Small intestine (tissue), 7 donors: ENCODE results near the gene MSN. TPM values are rescaled to one million over a fixed set of nuclear protein-coding genes. Genes with fewer than 3 reads are reported as not detected.

Source experiments
- DNase-seq, 2 donors: peaks; one replicate each; pipeline versions ENCODE4 v3.0.0 to v3.0.0-alpha.2; 2013
- FAIRE-seq: peaks from 2 replicates; lab custom pipeline; 2012; peaks lifted over from hg19 to GRCh38; lab: Jason Lieb, UNC
- H3K27ac ChIP-seq, 3 donors: one replicate each; pipeline ENCODE4 v1.5.1; 2013; ENCODE audit warnings: low read length in 2 of 3, mild to moderate bottlenecking in 2 of 3, control low read depth in 1 of 3, inconsistent platforms in 1 of 3, low read depth in 1 of 3, moderate library complexity in 1 of 3
- H3K27me3 ChIP-seq, 3 donors: one replicate each; pipeline ENCODE4 v1.6.1; 2013; ENCODE audit warnings: low read length in 3 of 3, inconsistent platforms in 1 of 3; ENCODE audit not compliant: control insufficient read depth in 3 of 3, insufficient read depth in 3 of 3
- H3K36me3 ChIP-seq, 3 donors: one replicate each; pipeline ENCODE4 v1.6.1; 2013; ENCODE audit warnings: low read length in 3 of 3, inconsistent platforms in 1 of 3, low read depth in 1 of 3, mild to moderate bottlenecking in 1 of 3, moderate library complexity in 1 of 3; ENCODE audit not compliant: control insufficient read depth in 3 of 3, insufficient read depth in 2 of 3
- H3K4me1 ChIP-seq, 3 donors: one replicate each; pipeline ENCODE4 v1.6.1; 2013; ENCODE audit warnings: low read length in 2 of 3, inconsistent platforms in 1 of 3, low read depth in 1 of 3, mild to moderate bottlenecking in 1 of 3, moderate library complexity in 1 of 3; ENCODE audit not compliant: control insufficient read depth in 3 of 3, insufficient read depth in 2 of 3
- H3K4me3 ChIP-seq, 3 donors: one replicate each; pipeline ENCODE4 v1.5.1; 2013; ENCODE audit warnings: low read length in 3 of 3, control low read depth in 1 of 3, inconsistent platforms in 1 of 3, low read depth in 1 of 3, mild to moderate bottlenecking in 1 of 3, moderate library complexity in 1 of 3
- H3K9me3 ChIP-seq, 2 donors: one replicate each; pipeline ENCODE4 v1.6.1; 2013; ENCODE audit warnings: low read depth in 1 of 2, low read length in 1 of 2; ENCODE audit not compliant: control insufficient read depth in 2 of 2, insufficient read depth in 1 of 2
- WGBS, 3 donors: extraction: QIAGEN DNeasy Blood & Tissue Kit; methylation state at CpG; one replicate each; pipeline ENCODE4 v1.1.7; 2013; 5-methylcytosine and 5-hydroxymethylcytosine counted together
- polyA plus RNA-seq, 4 donors: library from polyadenylated mRNA; stranded (reverse) in 3 of 4; unstranded in 1 of 4; fragments of 200-250 nt in 3 of 4; fragments of 120-200 nt in 1 of 4; gene quantifications; one replicate each; pipeline versions ENCODE4 v1.2.1 to v1.2.3, GENCODE V29; 2013
- donor health status: healthy with polysubstance abuse.
- donor health status: control.
- donor health status: control.
- donor health status: Bipolar disorder and iron deficiency.
- donor health status: healthy.

The MSN gene
- polyA plus RNA-seq, 4 donors, result 13.6 to 63.4 (median 43.4) TPM

DNA sequence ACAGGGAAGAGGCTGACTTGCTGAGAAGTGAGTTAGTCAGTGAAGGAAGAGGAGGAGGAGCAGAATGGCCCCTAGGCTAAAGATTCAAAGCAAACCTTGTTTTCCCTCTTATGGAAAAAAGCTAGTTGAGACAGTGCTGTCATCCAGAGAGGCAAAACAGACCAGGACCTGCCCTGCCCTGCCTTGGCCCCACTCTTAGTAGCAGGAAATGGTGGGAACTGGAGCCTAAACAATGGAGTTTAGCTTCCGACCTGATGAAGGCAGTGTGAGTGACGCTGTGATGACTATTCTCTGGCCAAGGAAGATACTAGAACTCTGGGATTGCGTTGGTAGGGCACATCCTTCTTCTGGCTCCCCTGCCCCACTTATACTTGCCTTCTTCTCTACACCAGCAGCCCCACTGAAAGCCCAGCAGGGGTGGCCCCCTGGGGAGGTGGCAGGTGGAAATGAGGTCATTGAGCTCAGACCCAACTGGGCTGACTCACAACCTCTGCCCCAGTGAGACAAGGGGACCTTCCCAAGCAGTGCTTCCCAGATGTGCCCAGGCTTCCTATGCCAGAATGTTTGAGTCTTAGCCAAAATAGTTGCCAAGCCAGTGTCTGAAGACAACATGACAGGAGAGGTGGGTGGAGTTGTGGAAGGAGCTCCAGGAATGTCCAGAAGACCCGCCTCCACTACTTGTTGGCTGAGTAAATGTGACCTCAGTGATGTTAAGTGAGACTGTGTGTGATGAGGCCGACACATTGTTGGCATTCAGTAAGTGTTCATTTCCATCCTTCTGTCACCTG, 38.8 kb downstream of the MSN start:
- H3K36me3 ChIP-seq, result no peaks in the 10 kb centered on the region
- H3K27ac ChIP-seq, result peak overlapping the region in 1 of 3 donors; percentile 75
- H3K9me3 ChIP-seq, result no peaks in the 10 kb centered on the region
- WGBS, 3 donors, result 29 to 61% (median 56%) methylated on average over 5 of the region's 5 CpGs
- no peaks in the 10 kb centered on the region for H3K27me3 ChIP-seq
- no peak for FAIRE-seq
- H3K4me1 ChIP-seq, result peaks cover 0 to 3% (median 0%) of the 10 kb centered on the region in 3 donors
- DNase-seq, result no peak
- H3K4me3 ChIP-seq, result no peak overlapping the region

GRCh38 chrX:65707151-65707550, 39.7 kb downstream of the MSN start:
- DNase-seq, result no peak
- 22 to 51% (median 51%) methylated on average over 2 of the region's 2 CpGs for WGBS, 3 donors
- Histone ChIP-seq H3K27ac (peak overlapping the region in 1 of 3 donors; percentile 75), H3K27me3 (no peaks in the 10 kb centered on the region), H3K4me3 (no peak overlapping the region), H3K36me3 (no peaks in the 10 kb centered on the region), H3K9me3 (no peaks in the 10 kb centered on the region), H3K4me1 (peaks cover 0 to 3% (median 0%) of the 10 kb centered on the region in 3 donors)
- no peak for FAIRE-seq

DNA sequence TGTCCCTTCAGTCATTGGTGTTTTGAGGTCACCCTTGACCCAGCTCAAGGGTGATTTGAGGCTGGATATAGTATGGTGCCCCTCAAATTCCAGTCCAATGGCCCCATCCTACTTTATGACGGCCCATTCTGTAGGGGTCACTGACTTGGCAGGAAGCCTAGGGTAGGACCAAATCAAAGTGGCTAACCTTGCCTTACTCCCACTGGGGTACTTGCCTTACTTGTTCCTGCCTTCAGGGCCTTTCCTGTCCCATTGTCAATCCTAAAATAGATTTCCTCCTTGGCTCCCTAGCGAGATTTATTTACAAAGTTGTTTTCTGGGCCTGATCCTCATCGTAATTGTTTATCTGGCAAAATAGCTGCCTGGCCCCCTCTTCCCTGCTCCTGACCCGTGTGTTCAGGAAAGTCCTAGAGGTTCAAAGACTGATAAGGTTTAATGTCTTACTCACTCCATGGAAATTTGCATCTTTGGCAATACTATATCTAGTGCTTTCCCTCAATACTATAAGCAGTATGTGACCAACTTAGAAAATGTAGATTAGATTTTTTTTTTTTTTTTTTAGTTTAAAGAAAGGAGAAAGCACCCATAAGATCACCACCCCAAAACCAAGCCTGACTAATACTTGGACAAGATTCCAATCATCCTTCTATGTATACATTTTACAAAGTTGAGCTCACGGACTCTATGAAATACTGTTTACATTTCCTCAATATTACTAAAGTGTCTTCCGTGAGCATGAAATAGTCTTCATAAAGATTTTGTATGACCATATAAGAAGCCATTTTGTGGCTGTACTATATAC, 44.8 kb downstream of the MSN start:
- H3K4me1 ChIP-seq, result peaks cover 0 to 2% (median 0%) of the 10 kb centered on the region in 3 donors
- peaks cover 0 to under 1% (median 0%) of the 10 kb centered on the region in 3 donors for H3K36me3 ChIP-seq
- H3K9me3 ChIP-seq, result no peaks in the 10 kb centered on the region
- no peaks in the 10 kb centered on the region for H3K27me3 ChIP-seq
- 57 to 75% (median 72%) methylated on average over 6 of the region's 6 CpGs for WGBS, 3 donors
- no peak for FAIRE-seq
- no peak for DNase-seq
- no peak overlapping the region for H3K4me3 ChIP-seq
- H3K27ac ChIP-seq, result no peak overlapping the region

DNA sequence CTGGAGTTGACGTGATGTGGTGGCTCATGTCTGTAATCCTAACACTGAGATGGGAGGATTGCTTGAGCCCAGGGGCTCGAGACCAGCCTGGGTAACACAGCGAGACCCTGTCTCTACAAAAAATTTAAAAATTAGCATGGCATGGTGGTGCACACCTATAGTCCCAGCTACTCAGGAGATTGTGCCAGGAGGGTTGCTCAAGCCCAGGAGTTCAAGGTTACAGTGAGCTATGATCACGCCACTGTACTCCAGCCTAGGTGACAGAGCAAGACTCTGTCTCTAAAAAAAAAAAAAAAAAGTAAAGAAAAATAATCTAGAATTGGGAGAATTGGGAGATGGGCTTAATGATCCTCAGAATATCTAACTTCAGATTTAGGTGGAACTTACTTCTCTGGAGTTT, 51.1 kb downstream of the MSN start:
- WGBS, 3 donors, result 60 to 94% (median 77%) methylated on average over 4 of the region's 4 CpGs
- H3K36me3 ChIP-seq, result peaks cover 0 to 4% (median 0%) of the 10 kb centered on the region in 3 donors
- H3K27ac ChIP-seq, result no peak overlapping the region
- peaks cover 0 to 2% (median 0%) of the 10 kb centered on the region in 3 donors for H3K4me1 ChIP-seq
- DNase-seq (no peak), FAIRE-seq (no peak)
- no peaks in the 10 kb centered on the region for H3K27me3 ChIP-seq
- no peak overlapping the region for H3K4me3 ChIP-seq
- no peaks in the 10 kb centered on the region for H3K9me3 ChIP-seq

DNA sequence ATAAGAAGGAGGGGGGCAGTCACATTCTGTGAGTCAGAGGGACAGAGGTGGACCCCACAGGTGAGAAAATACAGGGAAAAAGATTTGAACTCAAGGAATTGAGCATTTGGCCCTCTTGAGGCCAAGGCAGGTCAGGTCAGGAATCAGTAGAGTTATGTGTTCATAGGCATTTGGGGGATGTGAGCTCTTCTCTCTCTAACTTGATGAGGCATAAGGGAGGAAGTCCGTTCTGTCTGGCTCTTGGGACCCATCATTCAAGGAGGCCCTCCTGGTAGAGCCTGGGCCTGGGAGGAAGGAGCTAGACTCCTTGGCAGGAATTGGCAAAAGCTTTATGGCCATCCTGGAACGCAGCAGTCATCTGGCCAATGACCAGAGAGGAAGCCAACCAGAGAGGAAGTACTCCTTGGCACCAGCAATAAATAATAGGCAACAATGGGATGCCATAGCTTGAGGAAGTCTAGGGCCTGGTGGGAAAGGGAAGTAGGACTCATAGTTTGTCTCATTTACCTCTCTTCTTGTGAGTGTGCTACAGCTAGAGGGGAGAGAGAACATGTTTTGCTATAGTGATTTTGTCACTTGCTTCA, 53.0 kb downstream of the MSN start:
- H3K4me3 ChIP-seq, result no peak overlapping the region
- no peaks in the 10 kb centered on the region for H3K27me3 ChIP-seq
- no peak for FAIRE-seq
- H3K9me3 ChIP-seq, result peaks cover 0 to 2% of the 10 kb centered on the region in 2 donors
- H3K27ac ChIP-seq, result no peak overlapping the region
- peaks cover 0 to 2% (median 0%) of the 10 kb centered on the region in 3 donors for H3K4me1 ChIP-seq
- 61 to 77% (median 64%) methylated on average over 2 of the region's 2 CpGs for WGBS, 3 donors
- DNase-seq, result no peak
- H3K36me3 ChIP-seq, result peaks cover 0 to 4% (median 0%) of the 10 kb centered on the region in 3 donors

- Histone ChIP-seq H3K27ac (peak overlapping the region in 2 of 3 donors; percentile 14 to 54), H3K9me3 (peaks cover 0 to 2% of the 10 kb centered on the region in 2 donors), H3K36me3 (no peaks in the 10 kb centered on the region), H3K4me3 (no peak overlapping the region), H3K4me1 (no peaks in the 10 kb centered on the region), H3K27me3 (no peaks in the 10 kb centered on the region)
- FAIRE-seq (no peak), DNase-seq (peak in 1 of 2 donors; percentile 14)
- WGBS, 3 donors, result 49 to 63% (median 52%) methylated on average over 2 of the region's 2 CpGs
Measured at GRCh38 chrX:65723706-65724105, 56.3 kb downstream of the MSN start.

DNA sequence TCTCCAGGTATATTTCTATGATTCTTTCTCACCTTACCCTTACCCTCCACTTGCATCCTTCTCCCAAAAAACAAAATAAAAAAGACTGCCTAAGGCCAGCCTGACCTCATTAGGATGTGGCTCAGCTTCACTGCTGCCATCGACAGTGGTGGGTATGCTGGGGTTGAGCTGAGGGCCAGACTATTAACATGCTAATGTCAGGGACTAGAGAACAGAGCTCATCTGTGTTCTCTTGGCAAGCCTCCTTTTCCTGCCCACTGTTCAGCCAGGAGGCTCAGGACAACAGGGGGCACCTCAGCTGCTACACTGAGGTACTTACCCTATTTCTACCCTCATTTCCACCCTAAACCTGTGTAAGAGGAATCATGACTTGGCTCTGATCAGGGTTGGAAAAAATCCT, 59.3 kb downstream of the MSN start:
- Histone ChIP-seq H3K27me3 (no peaks in the 10 kb centered on the region), H3K9me3 (peaks cover 0 to 2% of the 10 kb centered on the region in 2 donors), H3K4me3 (no peak overlapping the region), H3K36me3 (peaks cover 0 to 4% (median 0%) of the 10 kb centered on the region in 3 donors), H3K4me1 (no peaks in the 10 kb centered on the region), H3K27ac (peak overlapping the region in 1 of 3 donors; percentile 38)
- 44 to 55% (median 49%) methylated on average over 1 of the region's 1 CpG for WGBS, 3 donors
- FAIRE-seq (no peak), DNase-seq (no peak)

DNA sequence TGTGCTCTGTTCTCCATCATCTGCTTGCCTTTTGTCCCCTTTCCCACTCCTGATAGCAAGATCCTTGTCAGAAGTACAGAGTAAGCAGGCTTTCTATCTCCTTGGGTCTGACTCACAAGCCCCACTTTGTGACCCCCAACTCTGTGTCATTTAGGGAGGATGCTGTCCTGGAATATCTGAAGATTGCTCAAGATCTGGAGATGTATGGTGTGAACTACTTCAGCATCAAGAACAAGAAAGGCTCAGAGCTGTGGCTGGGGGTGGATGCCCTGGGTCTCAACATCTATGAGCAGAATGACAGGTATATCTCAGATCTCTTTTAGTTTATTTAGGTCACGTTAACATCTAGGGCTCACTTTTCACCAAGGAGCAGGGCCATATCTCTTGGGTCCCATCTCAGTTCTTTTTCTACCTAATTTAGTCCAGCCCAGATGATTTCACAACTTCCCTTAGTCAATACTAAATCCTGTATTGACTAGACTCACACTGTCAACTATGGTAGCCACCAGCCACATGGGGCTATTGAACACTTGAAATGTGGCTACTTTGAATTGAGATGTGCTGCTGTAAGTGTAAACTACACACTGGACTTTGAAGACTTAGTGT, 64.3 kb downstream of the MSN start:
- FAIRE-seq, result no peak
- no peaks in the 10 kb centered on the region for H3K27me3 ChIP-seq
- H3K4me3 ChIP-seq, result no peak overlapping the region
- no peak for DNase-seq
- H3K27ac ChIP-seq, result no peak overlapping the region
- H3K9me3 ChIP-seq, result no peaks in the 10 kb centered on the region
- no peaks in the 10 kb centered on the region for H3K4me1 ChIP-seq
- WGBS, 3 donors, result 50 to 76% (median 75%) methylated on average over 1 of the region's 1 CpG
- H3K36me3 ChIP-seq, result peaks cover 0 to 9% (median 2%) of the 10 kb centered on the region in 3 donors
